Ascending aorta (tissue), 2 donors: ENCODE measurements around the gene MB. TPM values are rescaled to one million over a fixed set of nuclear protein-coding genes. Genes with fewer than 3 reads are reported as not detected.

Source experiments
- DNase-seq, 2 donors: peaks; one replicate each; pipeline ENCODE4 v3.0.0-alpha.2; 2019; ENCODE audit warnings: low spot score in 2 of 2
- H3K27ac ChIP-seq, 2 donors: fragments of 200-600 bp; sonication (generic); one replicate each; pipeline ENCODE4 v1.5.1; 2016 to 2017; ENCODE audit warnings: mild to moderate bottlenecking in 1 of 2
- H3K27me3 ChIP-seq: fragments of 200-600 bp; sonication (generic); one replicate; pipeline ENCODE4 v1.5.1; 2017
- H3K36me3 ChIP-seq, 2 donors: fragments of 200-600 bp; sonication (generic); one replicate each; pipeline ENCODE4 v1.5.1; 2016
- H3K4me1 ChIP-seq, 2 donors: fragments of 200-600 bp; sonication (generic); one replicate each; pipeline ENCODE4 v1.5.1; 2016 to 2017; ENCODE audit warnings: mild to moderate bottlenecking in 1 of 2
- H3K4me3 ChIP-seq, 2 donors: fragments of 200-600 bp; sonication (generic); one replicate each; pipeline ENCODE4 v1.5.1; 2016 to 2017; ENCODE audit warnings: mild to moderate bottlenecking in 1 of 2
- H3K9me3 ChIP-seq, 2 donors: fragments of 200-600 bp; sonication (generic); one replicate each; pipeline ENCODE4 v1.5.1; 2016
- CTCF ChIP-seq, 3 experiments: fragments of 200-600 bp in 2 of 3; fragments of 450-650 bp in 1 of 3; sonication (generic) in 2 of 3; IDR thresholded peaks; one replicate each; pipeline ENCODE4 v1.5.1; 2016 to 2019; ENCODE audit warnings: antibody characterized with exemption in 3 of 3, mild to moderate bottlenecking in 1 of 3, moderate library complexity in 1 of 3
- intact Hi-C: fragments of 100-400 bp; cut with DNase I; formaldehyde crosslinking; loops from one replicate; pipeline ENCODE4 v1.15.1; 2023
- total RNA-seq: library from RNA; depleted of rRNA; stranded (reverse); fragments of >200 nt; gene quantifications from one replicate; pipeline ENCODE4 v1.1.0, GENCODE V29; 2016

Gene MB
- total RNA-seq, 1 donor from 2014 or later: not detected

- peak in 1 of 2 donors; percentile 25 for DNase-seq
- Histone ChIP-seq H3K27ac (peak overlapping the region in 1 of 2 donors; percentile 0), H3K9me3 (peaks cover 0 to 3% of the 10 kb centered on the region in 2 donors), H3K27me3 (no peaks in the 10 kb centered on the region), H3K4me1 (peaks cover 4 to 5% of the 10 kb centered on the region in 2 donors), H3K36me3 (no peaks in the 10 kb centered on the region), H3K4me3 (peak overlapping the region in 1 of 2 donors; percentile 70)
- no peak for TF ChIP-seq CTCF (IDR thresholded peaks at IDR 0.05)
- intact Hi-C loops: no loop called here
Observed at GRCh38 chr22:35649636-35650250, 32.6 kb upstream of the MB start.

- peaks cover 0 to 3% of the 10 kb centered on the region in 2 donors for H3K9me3 ChIP-seq
- peak overlapping the region; percentile 66 to 84 for H3K27ac ChIP-seq
- H3K27me3 ChIP-seq: no peaks in the 10 kb centered on the region
- intact Hi-C loops: no loop called here
- peak in 1 of 2 donors; percentile 50 for DNase-seq
- H3K4me1 ChIP-seq: peaks cover 4 to 5% of the 10 kb centered on the region in 2 donors
- H3K36me3 ChIP-seq: no peaks in the 10 kb centered on the region
- H3K4me3 ChIP-seq: peak overlapping the region; percentile 50 to 70
- no peak for TF ChIP-seq CTCF (IDR thresholded peaks at IDR 0.05)
Observed at GRCh38 chr22:35649026-35649553, 32.0 kb upstream of the MB start.

GRCh38 chr22:35648066-35649025, 31.2 kb upstream of the MB start, which contains the start of gene APOL6:
TSS of gene APOL6 (plus strand) at chr22:35648446. CDS start at chr22:35656426, 7,980 bp downstream.
- no peak for TF ChIP-seq CTCF (IDR thresholded peaks at IDR 0.05)
- Histone ChIP-seq H3K4me1 (peaks cover 4 to 5% of the 10 kb centered on the region in 2 donors), H3K27ac (peak within 1 kb of the TSS; percentile 66 to 84), H3K36me3 (no peaks in the 10 kb centered on the region), H3K9me3 (peaks cover 0 to 3% of the 10 kb centered on the region in 2 donors), H3K4me3 (peak within 1 kb of the TSS; percentile 50 to 70), H3K27me3 (no peaks in the 10 kb centered on the region)
- intact Hi-C loops: no loop called here
- peak in 1 of 2 donors; percentile 71 for DNase-seq

GRCh38 chr22:35645646-35646045, 28.5 kb upstream of the MB start:
- intact Hi-C loops: no loop called here
- no peak overlapping the region for H3K27ac ChIP-seq
- peaks cover 4 to 5% of the 10 kb centered on the region in 2 donors for H3K4me1 ChIP-seq
- no peaks in the 10 kb centered on the region for H3K9me3 ChIP-seq
- no peak for TF ChIP-seq CTCF (IDR thresholded peaks at IDR 0.05)
- no peak overlapping the region for H3K4me3 ChIP-seq
- DNase-seq: peak in 1 of 2 donors; percentile 60
- H3K36me3 ChIP-seq: no peaks in the 10 kb centered on the region
- no peaks in the 10 kb centered on the region for H3K27me3 ChIP-seq

- Histone ChIP-seq H3K27ac (no peak overlapping the region), H3K4me3 (no peak overlapping the region), H3K36me3 (no peaks in the 10 kb centered on the region), H3K9me3 (no peaks in the 10 kb centered on the region), H3K27me3 (no peaks in the 10 kb centered on the region), H3K4me1 (peaks cover 3 to 5% of the 10 kb centered on the region in 2 donors)
- peak in 1 of 2 donors; percentile 43 for DNase-seq
- TF ChIP-seq CTCF (IDR thresholded peaks at IDR 0.05): no peak
- intact Hi-C loops: no loop called here
Observed at GRCh38 chr22:35643991-35644390, 26.9 kb upstream of the MB start.
